DND-41 (cell line): ENCODE data around the gene DCAF11.

ENCODE experiments used
- ATAC-seq: fragments of 200-7000 bp; cut with Tn5 transposase; 3 replicates; pipeline ENCODE4 v1.9.1; 2021; ENCODE audit warnings: low read depth; ENCODE audit not compliant: insufficient read depth
- DNase-seq: peaks from one replicate; pipeline ENCODE4 v3.0.0-alpha.2; 2020
- H2AFZ ChIP-seq: 2 replicates; pipeline ENCODE4 v1.6.0; 2012; ENCODE audit warnings: low read depth, low read length
- H3K27ac ChIP-seq: 2 replicates; pipeline ENCODE4 v1.5.1; 2012; ENCODE audit warnings: low read length, inconsistent platforms
- H3K27me3 ChIP-seq: fragments of 200-600 bp; sonication (generic); 2 replicates; pipeline ENCODE4 v1.6.0; 2012; ENCODE audit warnings: low read length, mild to moderate bottlenecking, inconsistent platforms; ENCODE audit not compliant: insufficient read depth, poor library complexity
- H3K36me3 ChIP-seq: 2 replicates; pipeline ENCODE4 v1.5.1; 2012; ENCODE audit warnings: low read length, inconsistent platforms; ENCODE audit not compliant: insufficient read depth
- H3K4me1 ChIP-seq: 2 replicates; pipeline ENCODE4 v1.5.1; 2012; ENCODE audit warnings: mild to moderate bottlenecking, low read length; ENCODE audit not compliant: insufficient read depth
- H3K4me2 ChIP-seq: 2 replicates; pipeline ENCODE4 v1.6.0; 2012; ENCODE audit warnings: mild to moderate bottlenecking, moderate library complexity, low read length, inconsistent platforms; ENCODE audit not compliant: insufficient read depth
- H3K4me3 ChIP-seq, 2 experiments: fragments of 200-600 bp in 1 of 2; shearing (Covaris generic) in 1 of 2; 2 replicates each; pipeline ENCODE4 v1.5.1; 2012 to 2016; ENCODE audit warnings: inconsistent platforms in 2 of 2, low read length in 2 of 2, mild to moderate bottlenecking in 2 of 2, low read depth in 1 of 2, moderate library complexity in 1 of 2
- H3K79me2 ChIP-seq: 2 replicates; pipeline ENCODE4 v1.6.0; 2012; ENCODE audit warnings: low read length, inconsistent platforms; ENCODE audit not compliant: insufficient read depth
- H3K9ac ChIP-seq: 2 replicates; pipeline ENCODE4 v1.6.0; 2012; ENCODE audit warnings: low read depth, mild to moderate bottlenecking, inconsistent platforms, low read length, moderate library complexity
- H3K9me3 ChIP-seq: 2 replicates; pipeline ENCODE4 v1.5.1; 2012; ENCODE audit warnings: low read length, moderate library complexity, mild to moderate bottlenecking, inconsistent platforms; ENCODE audit not compliant: insufficient read depth, severe bottlenecking
- H4K20me1 ChIP-seq: 2 replicates; pipeline ENCODE4 v1.6.0; 2012; ENCODE audit warnings: low read length; ENCODE audit not compliant: insufficient read depth
- CTCF ChIP-seq: IDR thresholded peaks from 2 replicates; pipeline ENCODE4 v1.5.1; 2012; ENCODE audit warnings: borderline replicate concordance, low read length, moderate library complexity, mild to moderate bottlenecking; ENCODE audit not compliant: poor library complexity, severe bottlenecking; ENCODE audit errors: extremely low read depth
- EZH2 ChIP-seq: IDR thresholded peaks from 3 replicates; pipeline ENCODE4 v1.6.1; 2012; ENCODE audit warnings: borderline replicate concordance, low read depth, mild to moderate bottlenecking, moderate library complexity, low read length, inconsistent platforms; ENCODE audit not compliant: severe bottlenecking

DCAF11 gene

GRCh38 chr14:24086193-24086955 lies 28.2 kb upstream of the DCAF11 start:
- no peaks in the 10 kb centered on the region for H3K79me2 ChIP-seq
- no peak overlapping the region for H2AFZ ChIP-seq
- H4K20me1 ChIP-seq, result peaks cover 8% of the 10 kb centered on the region; the same call in 1 of the 2 replicates
- H3K4me2 ChIP-seq, result no peak overlapping the region
- ATAC-seq (no peak), DNase-seq (no peak)
- no peak overlapping the region for H3K9ac ChIP-seq
- peaks cover 9% of the 10 kb centered on the region for H3K4me1 ChIP-seq
- no peaks in the 10 kb centered on the region for H3K36me3 ChIP-seq
- H3K27ac ChIP-seq, result no peak overlapping the region
- peaks cover 17% of the 10 kb centered on the region for H3K27me3 ChIP-seq
- TF ChIP-seq CTCF, result no peak
- no peak for TF ChIP-seq EZH2
- H3K4me3 ChIP-seq, result no peak overlapping the region
- H3K9me3 ChIP-seq, result no peaks in the 10 kb centered on the region

GRCh38 chr14:24087004-24087403 lies 27.6 kb upstream of the DCAF11 start:
- TF ChIP-seq CTCF, result no peak
- TF ChIP-seq EZH2, result no peak
- Histone ChIP-seq H3K27me3 (peaks cover 10% of the 10 kb centered on the region), H3K4me1 (peaks cover 6% of the 10 kb centered on the region; the same call in 1 of the 2 replicates), H2AFZ (no peak overlapping the region), H4K20me1 (peaks cover 3% of the 10 kb centered on the region; the same call in 1 of the 2 replicates), H3K4me2 (no peak overlapping the region), H3K4me3 (no peak overlapping the region), H3K36me3 (no peaks in the 10 kb centered on the region), H3K9ac (no peak overlapping the region), H3K9me3 (no peaks in the 10 kb centered on the region), H3K79me2 (no peaks in the 10 kb centered on the region), H3K27ac (no peak overlapping the region)
- DNase-seq (no peak), ATAC-seq (no peak)

GRCh38 chr14:24088095-24088494 lies 26.5 kb upstream of the DCAF11 start:
- DNase-seq (no peak), ATAC-seq (no peak)
- no peaks in the 10 kb centered on the region for H3K36me3 ChIP-seq
- no peak overlapping the region for H3K27ac ChIP-seq
- H3K4me2 ChIP-seq, result no peak overlapping the region
- H3K4me3 ChIP-seq, result no peak overlapping the region
- no peaks in the 10 kb centered on the region for H4K20me1 ChIP-seq
- peaks cover 8% of the 10 kb centered on the region for H3K4me1 ChIP-seq
- no peak overlapping the region for H2AFZ ChIP-seq
- H3K9me3 ChIP-seq, result no peaks in the 10 kb centered on the region
- TF ChIP-seq CTCF (no peak), EZH2 (no peak)
- H3K79me2 ChIP-seq, result no peaks in the 10 kb centered on the region
- no peaks in the 10 kb centered on the region for H3K27me3 ChIP-seq
- H3K9ac ChIP-seq, result no peak overlapping the region
